Measurements from ENCODE around the gene SPRYD4.

DNA sequence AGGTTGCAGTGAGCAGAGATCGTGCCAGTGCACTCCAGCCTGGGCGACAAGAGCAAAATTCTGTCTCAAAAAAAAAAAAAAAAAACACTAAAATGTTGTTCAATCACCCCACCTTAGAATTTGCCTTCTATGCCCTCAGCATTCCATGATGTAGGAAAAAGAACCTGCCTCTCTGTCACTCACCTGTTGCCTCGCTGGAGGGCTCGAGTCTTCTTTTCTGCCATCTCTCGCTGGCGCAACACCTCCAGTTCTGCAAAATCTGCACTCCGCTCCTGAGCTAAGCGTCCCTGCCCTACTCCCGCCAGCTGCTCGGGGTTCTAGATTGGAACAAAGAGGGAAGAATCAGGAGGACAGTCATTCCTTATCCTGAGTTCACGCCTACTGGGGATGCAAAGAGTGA is 37.1 kb upstream of the SPRYD4 start:
- TF ChIP-seq, protein P1, sequence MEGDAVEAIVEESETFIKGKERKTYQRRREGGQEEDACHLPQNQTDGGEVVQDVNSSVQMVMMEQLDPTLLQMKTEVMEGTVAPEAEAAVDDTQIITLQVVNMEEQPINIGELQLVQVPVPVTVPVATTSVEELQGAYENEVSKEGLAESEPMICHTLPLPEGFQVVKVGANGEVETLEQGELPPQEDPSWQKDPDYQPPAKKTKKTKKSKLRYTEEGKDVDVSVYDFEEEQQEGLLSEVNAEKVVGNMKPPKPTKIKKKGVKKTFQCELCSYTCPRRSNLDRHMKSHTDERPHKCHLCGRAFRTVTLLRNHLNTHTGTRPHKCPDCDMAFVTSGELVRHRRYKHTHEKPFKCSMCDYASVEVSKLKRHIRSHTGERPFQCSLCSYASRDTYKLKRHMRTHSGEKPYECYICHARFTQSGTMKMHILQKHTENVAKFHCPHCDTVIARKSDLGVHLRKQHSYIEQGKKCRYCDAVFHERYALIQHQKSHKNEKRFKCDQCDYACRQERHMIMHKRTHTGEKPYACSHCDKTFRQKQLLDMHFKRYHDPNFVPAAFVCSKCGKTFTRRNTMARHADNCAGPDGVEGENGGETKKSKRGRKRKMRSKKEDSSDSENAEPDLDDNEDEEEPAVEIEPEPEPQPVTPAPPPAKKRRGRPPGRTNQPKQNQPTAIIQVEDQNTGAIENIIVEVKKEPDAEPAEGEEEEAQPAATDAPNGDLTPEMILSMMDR (IDR thresholded peaks at IDR 0.05): no peak
- no peak for TF ChIP-seq POLR2A (IDR thresholded peaks at IDR 0.05)
- no peak for TF ChIP-seq EP300 (IDR thresholded peaks at IDR 0.05)

All from tibial nerve (tissue), 4 donors.